Measurements from ENCODE around the gene RAVER1. TPM values are rescaled to one million over a fixed set of nuclear protein-coding genes. Genes with fewer than 3 reads are reported as not detected.
A peak's percentile ranks its signal among the peaks of the same experiment; 100 is the strongest.
"Not testable (repeated sequence)": the region's sequence is repeated elsewhere in the genome, so short reads cannot be mapped to it uniquely, and the experiment has no call there.

Gene RAVER1
- total RNA-seq, 4 donors from 2014 or later = 12.4 to 23.9 (median 15.8) TPM

DNA sequence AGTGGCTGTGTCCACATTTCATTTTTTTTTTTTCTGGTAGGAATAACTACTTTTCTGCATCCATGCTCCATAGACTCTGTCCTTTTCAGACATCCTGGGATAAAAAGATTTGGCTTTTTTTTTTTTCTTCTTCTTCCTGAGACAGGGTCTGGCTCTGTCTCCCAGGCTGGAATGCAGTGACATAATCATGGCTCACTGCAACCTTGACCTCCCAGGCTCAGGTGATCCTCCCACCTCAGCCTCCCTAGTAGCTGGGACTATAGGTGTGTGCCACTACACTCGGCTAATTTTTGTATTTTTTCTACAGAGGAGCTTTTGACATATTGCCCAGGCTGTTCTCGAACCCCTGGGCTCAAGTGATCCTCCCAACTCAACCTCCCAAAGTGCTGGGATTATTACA is 10.2 kb upstream of the RAVER1 start:
- ATAC-seq (ENCODE audit: low FRiP score) = no peak
- TF ChIP-seq, protein P1, sequence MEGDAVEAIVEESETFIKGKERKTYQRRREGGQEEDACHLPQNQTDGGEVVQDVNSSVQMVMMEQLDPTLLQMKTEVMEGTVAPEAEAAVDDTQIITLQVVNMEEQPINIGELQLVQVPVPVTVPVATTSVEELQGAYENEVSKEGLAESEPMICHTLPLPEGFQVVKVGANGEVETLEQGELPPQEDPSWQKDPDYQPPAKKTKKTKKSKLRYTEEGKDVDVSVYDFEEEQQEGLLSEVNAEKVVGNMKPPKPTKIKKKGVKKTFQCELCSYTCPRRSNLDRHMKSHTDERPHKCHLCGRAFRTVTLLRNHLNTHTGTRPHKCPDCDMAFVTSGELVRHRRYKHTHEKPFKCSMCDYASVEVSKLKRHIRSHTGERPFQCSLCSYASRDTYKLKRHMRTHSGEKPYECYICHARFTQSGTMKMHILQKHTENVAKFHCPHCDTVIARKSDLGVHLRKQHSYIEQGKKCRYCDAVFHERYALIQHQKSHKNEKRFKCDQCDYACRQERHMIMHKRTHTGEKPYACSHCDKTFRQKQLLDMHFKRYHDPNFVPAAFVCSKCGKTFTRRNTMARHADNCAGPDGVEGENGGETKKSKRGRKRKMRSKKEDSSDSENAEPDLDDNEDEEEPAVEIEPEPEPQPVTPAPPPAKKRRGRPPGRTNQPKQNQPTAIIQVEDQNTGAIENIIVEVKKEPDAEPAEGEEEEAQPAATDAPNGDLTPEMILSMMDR (IDR thresholded peaks at IDR 0.05) = no peak

DNA sequence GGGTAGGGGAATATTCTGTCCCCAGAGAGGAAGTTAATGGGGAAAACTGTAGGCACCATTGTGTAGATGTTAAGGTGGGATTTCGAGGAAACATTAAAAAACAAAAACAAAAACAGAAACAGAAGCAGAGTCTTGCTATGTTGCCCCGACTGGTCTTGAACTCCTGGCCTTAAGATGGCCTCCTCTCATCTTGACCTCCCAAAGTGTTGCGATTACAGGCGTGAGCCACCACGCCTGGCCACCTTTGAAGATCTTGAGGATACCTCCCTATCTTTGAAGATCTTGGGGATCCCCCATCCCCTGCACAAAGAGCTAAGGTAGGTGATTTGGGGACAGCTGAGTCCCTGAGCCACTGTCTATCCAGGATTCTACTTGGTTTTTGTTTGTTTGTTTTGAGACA is 6.6 kb upstream of the RAVER1 start:
- TF ChIP-seq, protein P1 (IDR thresholded peaks at IDR 0.05) = no peak
- DNase-seq (ENCODE audit: low spot score) (no peak), ATAC-seq (ENCODE audit: low FRiP score) (no peak)

More for the DNA sequence above, 10.2 kb upstream of the RAVER1 start:
- DNase-seq (ENCODE audit: low spot score) = no peak

DNA sequence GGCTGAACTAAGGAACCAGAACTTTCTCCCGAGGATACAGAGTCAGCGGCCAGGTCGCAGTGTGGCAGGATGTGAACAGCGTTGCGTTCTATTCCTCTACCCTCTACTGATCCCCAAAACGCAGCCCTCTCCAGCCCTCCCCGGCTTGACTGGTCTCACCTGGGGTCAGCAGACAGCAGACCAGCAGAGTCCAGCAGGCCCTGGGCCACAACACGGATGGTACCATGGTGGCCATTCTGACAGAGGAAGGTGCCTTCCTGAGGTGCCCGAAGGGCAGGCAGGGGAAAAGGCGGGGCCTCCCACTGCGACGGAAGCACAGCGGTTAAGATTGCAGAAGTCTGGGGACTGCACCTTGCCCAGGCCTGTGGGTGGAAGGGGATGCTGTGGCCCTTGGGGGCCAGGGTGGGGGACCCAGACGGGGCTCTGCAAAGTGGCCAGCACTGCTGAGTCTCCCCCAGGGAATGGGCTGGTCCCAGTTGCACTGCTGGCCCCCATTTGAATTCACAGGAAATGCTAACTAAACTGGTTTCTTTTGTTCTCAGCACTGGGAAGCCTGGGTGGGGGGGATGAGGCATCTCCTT is 6.1 kb upstream of the RAVER1 start, which contains the start of gene ICAM3:
ICAM3 (minus strand) TSS at position 245 of the 581 bp plus-strand sequence; CDS start at position 235, 10 bp downstream.
- DNase-seq (ENCODE audit: low spot score) (no peak), ATAC-seq (ENCODE audit: low FRiP score) (no peak)
- TF ChIP-seq, protein P1 (IDR thresholded peaks at IDR 0.05) = no peak

DNA sequence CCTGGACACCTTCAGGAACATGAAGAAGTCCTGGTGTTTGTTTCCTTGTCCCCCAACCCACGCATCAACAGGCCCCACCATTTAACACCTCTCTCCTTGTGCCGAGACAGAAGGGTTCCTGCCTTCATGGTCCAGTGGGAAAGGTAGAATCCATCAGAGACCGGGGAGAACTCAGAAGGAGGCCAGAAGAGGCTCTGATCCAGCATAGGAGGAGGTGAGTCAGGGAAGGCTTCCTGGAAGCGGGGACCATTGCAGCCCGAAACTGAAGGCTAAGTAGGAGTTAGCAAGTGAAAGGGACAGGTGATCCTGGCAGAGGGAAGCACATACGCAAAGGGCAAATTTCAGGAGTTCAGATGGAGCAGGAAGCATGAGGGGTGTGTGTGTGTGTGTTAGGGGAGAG is 5.6 kb upstream of the RAVER1 start:
- TF ChIP-seq, protein P1 (IDR thresholded peaks at IDR 0.05) = no peak
- DNase-seq (ENCODE audit: low spot score) = no peak
- ATAC-seq (ENCODE audit: low FRiP score) = no peak

DNA sequence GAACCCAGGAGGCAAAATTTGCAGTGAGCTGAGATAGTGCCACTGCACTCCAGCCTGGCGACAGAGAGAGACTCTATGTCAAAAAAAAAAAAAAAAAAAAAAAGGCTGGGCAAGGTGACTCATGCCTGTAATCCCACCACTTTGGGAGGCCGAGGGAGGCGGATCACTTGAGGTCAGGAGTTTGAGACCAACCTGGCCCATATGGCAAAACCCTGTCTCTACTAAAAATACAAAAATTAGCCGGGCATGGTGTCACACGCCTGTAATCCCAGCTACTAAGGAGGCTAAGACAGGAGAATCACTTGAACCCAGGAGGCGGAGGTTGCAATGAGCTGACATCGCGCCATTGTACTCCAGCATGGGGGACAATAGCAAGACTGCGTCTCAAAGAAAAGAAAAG is 3.4 kb upstream of the RAVER1 start:
- ATAC-seq (ENCODE audit: low FRiP score); DNase-seq (ENCODE audit: low spot score): not testable (repeated sequence)

DNA sequence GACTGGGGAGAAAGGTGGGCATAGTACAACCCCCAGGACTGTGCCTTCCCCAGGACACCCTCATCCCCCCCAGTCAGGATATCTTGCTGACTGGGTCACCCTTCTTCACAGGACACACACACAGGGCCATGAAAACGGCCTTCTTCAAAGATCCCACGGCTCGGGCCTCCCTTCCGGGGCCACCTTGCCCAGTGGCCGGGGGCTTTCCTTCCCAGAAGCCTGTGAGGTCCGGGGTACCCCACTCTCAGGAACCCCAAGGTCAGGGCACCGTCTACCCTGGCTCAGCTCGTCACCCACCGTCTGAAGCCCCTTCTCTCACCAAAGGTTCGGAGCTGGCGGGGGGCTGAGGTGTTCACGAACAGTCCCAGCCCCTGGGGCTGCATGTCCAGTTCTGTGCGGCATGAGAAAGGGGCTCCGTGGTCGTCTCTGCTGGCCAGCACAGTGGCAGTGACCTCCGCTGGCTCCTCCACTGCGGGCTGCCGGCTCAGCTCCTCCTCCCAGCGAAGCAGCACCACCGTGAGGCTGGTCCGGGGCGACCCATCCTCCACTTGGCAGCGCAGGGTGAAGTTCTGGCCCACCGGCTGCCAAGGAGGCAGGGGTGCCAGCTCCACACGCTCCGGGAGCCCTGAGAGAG is 2.1 kb upstream of the RAVER1 start:
- TF ChIP-seq, protein P1 (IDR thresholded peaks at IDR 0.05) = no peak
- DNase-seq (ENCODE audit: low spot score) (no peak), ATAC-seq (ENCODE audit: low FRiP score) (no peak)

DNA sequence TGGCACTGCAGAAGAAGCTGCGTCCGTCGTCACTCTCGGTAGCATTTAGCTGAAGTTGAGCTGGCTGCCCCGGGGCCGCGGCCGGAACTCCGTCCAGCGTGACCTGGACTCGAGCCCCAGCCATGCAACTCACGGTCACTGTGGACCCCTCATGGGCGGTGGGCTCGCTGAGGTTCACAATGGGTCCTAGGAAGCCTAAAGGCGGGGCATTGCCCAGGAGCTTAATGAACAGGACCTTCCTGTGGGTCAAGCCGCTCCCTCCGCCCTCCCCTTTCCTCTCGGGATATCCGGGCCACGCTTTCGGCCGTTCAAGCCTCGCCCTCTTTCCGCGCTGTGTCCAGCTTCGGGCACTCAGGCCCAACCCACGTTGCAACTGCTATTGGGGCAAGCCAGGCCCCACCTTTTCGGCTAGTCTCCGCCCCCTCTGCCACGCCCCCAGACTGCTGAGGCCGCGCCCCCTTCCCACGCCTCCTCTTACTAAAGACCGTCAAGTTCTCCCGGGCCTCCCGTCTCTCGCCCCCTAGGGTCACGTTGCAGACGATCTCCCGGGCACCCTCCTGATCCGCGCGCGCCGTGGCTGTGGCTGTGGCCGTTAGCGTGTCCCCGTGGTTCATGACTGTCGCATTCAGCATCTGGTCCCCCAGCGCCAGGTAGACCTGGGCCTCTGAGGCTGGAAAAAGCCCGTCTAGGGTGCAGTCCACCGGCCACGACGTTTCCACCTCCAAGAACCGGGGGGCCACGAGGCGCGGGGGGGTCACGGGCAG is 1.4 kb upstream of the RAVER1 start:
- ATAC-seq (ENCODE audit: low FRiP score) (peak; percentile 85), DNase-seq (ENCODE audit: low spot score) (peak; percentile 82)
- TF ChIP-seq, protein P1 (IDR thresholded peaks at IDR 0.05) = no peak

All from omental fat pad (tissue), 4 donors.